ENCODE data around the gene OLIG2. TPM values are rescaled to one million over a fixed set of nuclear protein-coding genes. Genes with fewer than 3 reads are reported as not detected.

The OLIG2 gene
- total and polyA plus RNA-seq, 2 experiments from 2014 or later, result 0.15 to 1.4 TPM

DNA sequence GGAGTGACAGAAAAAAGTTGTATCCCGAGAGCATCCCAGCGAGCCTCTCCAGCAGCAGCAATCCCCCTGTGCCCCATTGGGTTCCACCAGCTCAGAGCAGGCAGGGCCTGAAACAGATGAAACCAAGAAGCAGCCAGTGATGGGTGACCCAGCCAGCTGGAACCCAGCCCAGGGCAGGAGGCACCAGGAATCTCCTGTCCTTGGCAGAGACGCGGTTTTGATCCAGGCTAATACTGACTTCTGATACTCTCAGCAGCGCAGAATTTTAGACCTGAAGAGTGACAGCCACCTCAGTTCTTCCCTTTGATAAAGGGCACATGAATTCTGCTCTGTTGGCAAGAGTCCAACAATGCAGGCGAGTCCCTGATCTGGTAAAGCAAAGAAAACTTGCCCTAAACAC is 32.8 kb downstream of the OLIG2 start:
- H3K27ac ChIP-seq (ENCODE audit: low read depth), result no peak overlapping the region
- no peak for TF ChIP-seq EZH2 (IDR thresholded peaks at IDR 0.05; ENCODE audit: low read depth, unreplicated experiment)
- TF ChIP-seq ZNF114 (CRISPR knock-in tag; IDR thresholded peaks at IDR 0.05), result no peak
- TF ChIP-seq CREB1 (CRISPR knock-in tag; IDR thresholded peaks at IDR 0.05; ENCODE audit: low read depth), result no peak
- TF ChIP-seq EZH2phosphoT487 (IDR thresholded peaks at IDR 0.05; ENCODE audit: unreplicated experiment), result no peak
- no peaks in the 10 kb centered on the region for H4K20me1 ChIP-seq (replicated peaks; ENCODE audit: insufficient read depth)
- H3K4me1 Mint-ChIP-seq, result no peaks in the 10 kb centered on the region; the same call in 1 of the 3 replicates
- no peaks in the 10 kb centered on the region for H3K36me3 Mint-ChIP-seq (ENCODE audit: low read depth)
- H2AFZ ChIP-seq, result no peak overlapping the region
- no peaks in the 10 kb centered on the region for H3K4me1 ChIP-seq (ENCODE audit: insufficient read depth)
- DNase-seq (ENCODE audit: low spot score) (no peak), ATAC-seq (no peak)
- H3K9me2 ChIP-seq (ENCODE audit: insufficient read depth), result no peaks in the 10 kb centered on the region
- peaks cover 18% of the 10 kb centered on the region for H3K27me3 Mint-ChIP-seq (ENCODE audit: insufficient read depth, low read depth, poor library complexity)
- no peaks in the 10 kb centered on the region for H3F3A ChIP-seq (replicated peaks; ENCODE audit: low read depth)
- peaks cover 4% of the 10 kb centered on the region; the same call in 1 of the 2 replicates for H3K27me3 ChIP-seq (ENCODE audit: insufficient read depth)
- no peaks in the 10 kb centered on the region for H3K9me3 Mint-ChIP-seq
- no peak overlapping the region for H3K27ac Mint-ChIP-seq
- H3K4me3 ChIP-seq, result no peak overlapping the region
- H3K4me3 Mint-ChIP-seq, result no peak overlapping the region
- no peak overlapping the region for H3K4me2 ChIP-seq
- H3K79me2 ChIP-seq (replicated peaks; ENCODE audit: insufficient read depth), result no peaks in the 10 kb centered on the region
- H3K36me3 ChIP-seq (ENCODE audit: insufficient read depth), result no peaks in the 10 kb centered on the region

DNA sequence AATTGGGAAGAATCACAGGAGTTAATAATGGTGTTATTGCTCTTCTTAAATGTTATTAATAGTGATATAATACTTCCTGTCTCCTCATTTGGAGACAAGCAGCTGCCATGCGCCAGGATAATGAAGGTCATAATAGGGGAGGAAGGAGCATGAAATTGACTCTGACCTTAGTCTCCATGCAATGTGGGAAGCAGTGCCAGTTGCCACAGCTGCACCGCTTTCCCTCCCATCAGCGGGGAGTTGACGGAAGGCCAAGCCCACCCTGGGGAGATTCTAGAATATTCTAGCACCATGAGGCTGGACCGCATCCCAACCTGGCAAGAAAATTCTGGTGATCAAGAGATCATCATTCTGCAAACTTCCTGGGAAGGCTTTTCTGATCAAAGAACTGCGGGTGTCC is 33.2 kb downstream of the OLIG2 start:
- no peaks in the 10 kb centered on the region for H3K9me2 ChIP-seq (ENCODE audit: insufficient read depth)
- H3K36me3 Mint-ChIP-seq (ENCODE audit: low read depth), result no peaks in the 10 kb centered on the region
- no peaks in the 10 kb centered on the region for H4K20me1 ChIP-seq (replicated peaks; ENCODE audit: insufficient read depth)
- H3K27me3 ChIP-seq (ENCODE audit: insufficient read depth), result peaks cover 9% of the 10 kb centered on the region
- no peaks in the 10 kb centered on the region for H3K79me2 ChIP-seq (replicated peaks; ENCODE audit: insufficient read depth)
- H3K4me3 Mint-ChIP-seq, result no peak overlapping the region
- H3K4me1 ChIP-seq (ENCODE audit: insufficient read depth), result no peaks in the 10 kb centered on the region
- no peak overlapping the region for H3K4me3 ChIP-seq
- no peaks in the 10 kb centered on the region for H3K36me3 ChIP-seq (ENCODE audit: insufficient read depth)
- H3K4me2 ChIP-seq, result no peak overlapping the region
- H2AFZ ChIP-seq, result no peak overlapping the region
- H3K27me3 Mint-ChIP-seq (ENCODE audit: insufficient read depth, low read depth, poor library complexity), result peaks cover 22% of the 10 kb centered on the region
- H3K27ac Mint-ChIP-seq, result no peak overlapping the region
- DNase-seq (ENCODE audit: low spot score), result no peak
- H3F3A ChIP-seq (replicated peaks; ENCODE audit: low read depth), result 0 out of 2 replicates have a peak, but pooled peaks cover 3% of the 10 kb centered on the region
- ATAC-seq, result no peak
- H3K4me1 Mint-ChIP-seq, result no peaks in the 10 kb centered on the region; the same call in 1 of the 3 replicates
- H3K27ac ChIP-seq (ENCODE audit: low read depth), result no peak overlapping the region
- H3K9me3 Mint-ChIP-seq, result no peaks in the 10 kb centered on the region
- no peak for TF ChIP-seq ZNF114 (CRISPR knock-in tag; IDR thresholded peaks at IDR 0.05)
- no peak for TF ChIP-seq POLR2AphosphoS5 (IDR thresholded peaks at IDR 0.05; ENCODE audit: low read depth)
- TF ChIP-seq EZH2 (IDR thresholded peaks at IDR 0.05; ENCODE audit: low read depth, unreplicated experiment), result no peak
- TF ChIP-seq, protein P1, sequence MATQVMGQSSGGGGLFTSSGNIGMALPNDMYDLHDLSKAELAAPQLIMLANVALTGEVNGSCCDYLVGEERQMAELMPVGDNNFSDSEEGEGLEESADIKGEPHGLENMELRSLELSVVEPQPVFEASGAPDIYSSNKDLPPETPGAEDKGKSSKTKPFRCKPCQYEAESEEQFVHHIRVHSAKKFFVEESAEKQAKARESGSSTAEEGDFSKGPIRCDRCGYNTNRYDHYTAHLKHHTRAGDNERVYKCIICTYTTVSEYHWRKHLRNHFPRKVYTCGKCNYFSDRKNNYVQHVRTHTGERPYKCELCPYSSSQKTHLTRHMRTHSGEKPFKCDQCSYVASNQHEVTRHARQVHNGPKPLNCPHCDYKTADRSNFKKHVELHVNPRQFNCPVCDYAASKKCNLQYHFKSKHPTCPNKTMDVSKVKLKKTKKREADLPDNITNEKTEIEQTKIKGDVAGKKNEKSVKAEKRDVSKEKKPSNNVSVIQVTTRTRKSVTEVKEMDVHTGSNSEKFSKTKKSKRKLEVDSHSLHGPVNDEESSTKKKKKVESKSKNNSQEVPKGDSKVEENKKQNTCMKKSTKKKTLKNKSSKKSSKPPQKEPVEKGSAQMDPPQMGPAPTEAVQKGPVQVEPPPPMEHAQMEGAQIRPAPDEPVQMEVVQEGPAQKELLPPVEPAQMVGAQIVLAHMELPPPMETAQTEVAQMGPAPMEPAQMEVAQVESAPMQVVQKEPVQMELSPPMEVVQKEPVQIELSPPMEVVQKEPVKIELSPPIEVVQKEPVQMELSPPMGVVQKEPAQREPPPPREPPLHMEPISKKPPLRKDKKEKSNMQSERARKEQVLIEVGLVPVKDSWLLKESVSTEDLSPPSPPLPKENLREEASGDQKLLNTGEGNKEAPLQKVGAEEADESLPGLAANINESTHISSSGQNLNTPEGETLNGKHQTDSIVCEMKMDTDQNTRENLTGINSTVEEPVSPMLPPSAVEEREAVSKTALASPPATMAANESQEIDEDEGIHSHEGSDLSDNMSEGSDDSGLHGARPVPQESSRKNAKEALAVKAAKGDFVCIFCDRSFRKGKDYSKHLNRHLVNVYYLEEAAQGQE (IDR thresholded peaks at IDR 0.05; ENCODE audit: unreplicated experiment), result no peak
- TF ChIP-seq NANOG (IDR thresholded peaks at IDR 0.05; ENCODE audit: borderline replicate concordance), result no peak
- TF ChIP-seq JUNB (IDR thresholded peaks at IDR 0.05; ENCODE audit: unreplicated experiment), result no peak
- TF ChIP-seq, protein P2, sequence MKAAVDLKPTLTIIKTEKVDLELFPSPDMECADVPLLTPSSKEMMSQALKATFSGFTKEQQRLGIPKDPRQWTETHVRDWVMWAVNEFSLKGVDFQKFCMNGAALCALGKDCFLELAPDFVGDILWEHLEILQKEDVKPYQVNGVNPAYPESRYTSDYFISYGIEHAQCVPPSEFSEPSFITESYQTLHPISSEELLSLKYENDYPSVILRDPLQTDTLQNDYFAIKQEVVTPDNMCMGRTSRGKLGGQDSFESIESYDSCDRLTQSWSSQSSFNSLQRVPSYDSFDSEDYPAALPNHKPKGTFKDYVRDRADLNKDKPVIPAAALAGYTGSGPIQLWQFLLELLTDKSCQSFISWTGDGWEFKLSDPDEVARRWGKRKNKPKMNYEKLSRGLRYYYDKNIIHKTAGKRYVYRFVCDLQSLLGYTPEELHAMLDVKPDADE (IDR thresholded peaks at IDR 0.05), result no peak
- no peak for TF ChIP-seq ZNF331 (CRISPR knock-in tag; IDR thresholded peaks at IDR 0.05; ENCODE audit: low read depth)
- TF ChIP-seq, protein P3, sequence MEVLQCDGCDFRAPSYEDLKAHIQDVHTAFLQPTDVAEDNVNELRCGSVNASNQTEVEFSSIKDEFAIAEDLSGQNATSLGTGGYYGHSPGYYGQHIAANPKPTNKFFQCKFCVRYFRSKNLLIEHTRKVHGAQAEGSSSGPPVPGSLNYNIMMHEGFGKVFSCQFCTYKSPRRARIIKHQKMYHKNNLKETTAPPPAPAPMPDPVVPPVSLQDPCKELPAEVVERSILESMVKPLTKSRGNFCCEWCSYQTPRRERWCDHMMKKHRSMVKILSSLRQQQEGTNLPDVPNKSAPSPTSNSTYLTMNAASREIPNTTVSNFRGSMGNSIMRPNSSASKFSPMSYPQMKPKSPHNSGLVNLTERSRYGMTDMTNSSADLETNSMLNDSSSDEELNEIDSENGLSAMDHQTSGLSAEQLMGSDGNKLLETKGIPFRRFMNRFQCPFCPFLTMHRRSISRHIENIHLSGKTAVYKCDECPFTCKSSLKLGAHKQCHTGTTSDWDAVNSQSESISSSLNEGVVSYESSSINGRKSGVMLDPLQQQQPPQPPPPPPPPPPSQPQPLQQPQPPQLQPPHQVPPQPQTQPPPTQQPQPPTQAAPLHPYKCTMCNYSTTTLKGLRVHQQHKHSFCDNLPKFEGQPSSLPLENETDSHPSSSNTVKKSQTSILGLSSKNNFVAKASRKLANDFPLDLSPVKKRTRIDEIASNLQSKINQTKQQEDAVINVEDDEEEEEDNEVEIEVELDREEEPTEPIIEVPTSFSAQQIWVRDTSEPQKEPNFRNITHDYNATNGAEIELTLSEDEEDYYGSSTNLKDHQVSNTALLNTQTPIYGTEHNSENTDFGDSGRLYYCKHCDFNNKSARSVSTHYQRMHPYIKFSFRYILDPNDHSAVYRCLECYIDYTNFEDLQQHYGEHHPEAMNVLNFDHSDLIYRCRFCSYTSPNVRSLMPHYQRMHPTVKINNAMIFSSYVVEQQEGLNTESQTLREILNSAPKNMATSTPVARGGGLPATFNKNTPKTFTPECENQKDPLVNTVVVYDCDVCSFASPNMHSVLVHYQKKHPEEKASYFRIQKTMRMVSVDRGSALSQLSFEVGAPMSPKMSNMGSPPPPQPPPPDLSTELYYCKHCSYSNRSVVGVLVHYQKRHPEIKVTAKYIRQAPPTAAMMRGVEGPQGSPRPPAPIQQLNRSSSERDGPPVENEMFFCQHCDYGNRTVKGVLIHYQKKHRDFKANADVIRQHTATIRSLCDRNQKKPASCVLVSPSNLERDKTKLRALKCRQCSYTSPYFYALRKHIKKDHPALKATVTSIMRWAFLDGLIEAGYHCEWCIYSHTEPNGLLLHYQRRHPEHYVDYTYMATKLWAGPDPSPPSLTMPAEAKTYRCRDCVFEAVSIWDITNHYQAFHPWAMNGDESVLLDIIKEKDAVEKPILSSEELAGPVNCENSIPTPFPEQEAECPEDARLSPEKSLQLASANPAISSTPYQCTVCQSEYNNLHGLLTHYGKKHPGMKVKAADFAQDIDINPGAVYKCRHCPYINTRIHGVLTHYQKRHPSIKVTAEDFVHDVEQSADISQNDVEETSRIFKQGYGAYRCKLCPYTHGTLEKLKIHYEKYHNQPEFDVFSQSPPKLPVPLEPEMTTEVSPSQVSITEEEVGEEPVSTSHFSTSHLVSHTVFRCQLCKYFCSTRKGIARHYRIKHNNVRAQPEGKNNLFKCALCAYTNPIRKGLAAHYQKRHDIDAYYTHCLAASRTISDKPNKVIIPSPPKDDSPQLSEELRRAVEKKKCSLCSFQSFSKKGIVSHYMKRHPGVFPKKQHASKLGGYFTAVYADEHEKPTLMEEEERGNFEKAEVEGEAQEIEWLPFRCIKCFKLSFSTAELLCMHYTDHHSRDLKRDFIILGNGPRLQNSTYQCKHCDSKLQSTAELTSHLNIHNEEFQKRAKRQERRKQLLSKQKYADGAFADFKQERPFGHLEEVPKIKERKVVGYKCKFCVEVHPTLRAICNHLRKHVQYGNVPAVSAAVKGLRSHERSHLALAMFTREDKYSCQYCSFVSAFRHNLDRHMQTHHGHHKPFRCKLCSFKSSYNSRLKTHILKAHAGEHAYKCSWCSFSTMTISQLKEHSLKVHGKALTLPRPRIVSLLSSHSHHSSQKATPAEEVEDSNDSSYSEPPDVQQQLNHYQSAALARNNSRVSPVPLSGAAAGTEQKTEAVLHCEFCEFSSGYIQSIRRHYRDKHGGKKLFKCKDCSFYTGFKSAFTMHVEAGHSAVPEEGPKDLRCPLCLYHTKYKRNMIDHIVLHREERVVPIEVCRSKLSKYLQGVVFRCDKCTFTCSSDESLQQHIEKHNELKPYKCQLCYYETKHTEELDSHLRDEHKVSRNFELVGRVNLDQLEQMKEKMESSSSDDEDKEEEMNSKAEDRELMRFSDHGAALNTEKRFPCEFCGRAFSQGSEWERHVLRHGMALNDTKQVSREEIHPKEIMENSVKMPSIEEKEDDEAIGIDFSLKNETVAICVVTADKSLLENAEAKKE (CRISPR knock-in tag; IDR thresholded peaks at IDR 0.05), result no peak
- TF ChIP-seq STAT1 (IDR thresholded peaks at IDR 0.05; ENCODE audit: unreplicated experiment), result no peak
